Measurements from ENCODE around the gene SLC22A25. TPM values are rescaled to one million over a fixed set of nuclear protein-coding genes. Genes with fewer than 3 reads are reported as not detected.
A peak's percentile ranks its signal among the peaks of the same experiment; 100 is the strongest.

Gene SLC22A25
- total and polyA plus RNA-seq, 2 of the 13 experiments (the other 11 are each of a cell fraction or from before 2014, with no cell fraction given) = 0.18 to 0.42 TPM

- TF ChIP-seq ZBTB49 (CRISPR knock-in tag; IDR thresholded peaks at IDR 0.05; ENCODE audit: borderline replicate concordance) (no peak), HNRNPLL (IDR thresholded peaks at IDR 0.05; ENCODE audit: low read depth, low read length, poor library complexity, severe bottlenecking) (no peak), ZNF556 (CRISPR knock-in tag; IDR thresholded peaks at IDR 0.05; ENCODE audit: borderline replicate concordance) (no peak; the same call in 1 of the 2 replicates), HNF4A (CRISPR knock-in tag; IDR thresholded peaks at IDR 0.05) (peak; percentile 98), ATF2 (CRISPR knock-in tag; IDR thresholded peaks at IDR 0.05) (peak; percentile 91), MATR3 (CRISPR knock-in tag; IDR thresholded peaks at IDR 0.05) (no peak), MAZ (IDR thresholded peaks at IDR 0.05; ENCODE audit: borderline replicate concordance, low read depth, low read length) (no peak), MAZ (CRISPR knock-in tag; IDR thresholded peaks at IDR 0.05; ENCODE audit: low read depth) (peak; percentile 26; the same call in 1 of the 2 replicates), ZNF576 (CRISPR knock-in tag; IDR thresholded peaks at IDR 0.05) (no peak), ZNF451 (CRISPR knock-in tag; IDR thresholded peaks at IDR 0.05) (no peak), YY1 (IDR thresholded peaks at IDR 0.05; ENCODE audit: insufficient read depth, insufficient replicate concordance, low read depth, low read length) (no peak), RNF219 (CRISPR knock-in tag; IDR thresholded peaks at IDR 0.05) (0 out of 2 replicates have a peak, but pooled peaks have one; percentile 51), NFE2L2 (IDR thresholded peaks at IDR 0.05; ENCODE audit: low read length) (no peak), ATF4 (CRISPR knock-in tag; IDR thresholded peaks at IDR 0.05) (peak in 1 of 2 experiments; percentile 95; a peak in 2 of 4 replicates), ZNF446 (CRISPR knock-in tag; IDR thresholded peaks at IDR 0.05) (no peak), TARDBP (CRISPR knock-in tag; IDR thresholded peaks at IDR 0.05) (peak; percentile 92), ZNF639 (CRISPR knock-in tag; conservative IDR thresholded peaks at IDR 0.05) (peak; percentile 51; the same call in 1 of the 2 replicates)
Observed at GRCh38 chr11:63250162-63251050, 7.0 kb upstream of the SLC22A25 start (continued).

All from HepG2 (cell line).